NCI-H446 (cell line): Measurements from ENCODE around the gene CR1.
"Not testable (repeated sequence)": the region's sequence is repeated elsewhere in the genome, so short reads cannot be mapped to it uniquely, and the experiment has no call there.

Experiments used
- DNase-seq, 2 experiments: peaks; one replicate each; lab custom pipeline; 2025; lab: John Stamatoyannopoulos, UW

Gene CR1

GRCh38 chr1:207495801-207496792, at the start of gene CR1:
Gene CR1 (plus strand): TSS chr1:207496157. CDS start chr1:207496268, 111 bp downstream.
- DNase-seq, result no peak

- DNase-seq, result no peak
These were observed 42.3 kb upstream of the CR1 start for GRCh38 chr1:207453710-207454045.

DNA sequence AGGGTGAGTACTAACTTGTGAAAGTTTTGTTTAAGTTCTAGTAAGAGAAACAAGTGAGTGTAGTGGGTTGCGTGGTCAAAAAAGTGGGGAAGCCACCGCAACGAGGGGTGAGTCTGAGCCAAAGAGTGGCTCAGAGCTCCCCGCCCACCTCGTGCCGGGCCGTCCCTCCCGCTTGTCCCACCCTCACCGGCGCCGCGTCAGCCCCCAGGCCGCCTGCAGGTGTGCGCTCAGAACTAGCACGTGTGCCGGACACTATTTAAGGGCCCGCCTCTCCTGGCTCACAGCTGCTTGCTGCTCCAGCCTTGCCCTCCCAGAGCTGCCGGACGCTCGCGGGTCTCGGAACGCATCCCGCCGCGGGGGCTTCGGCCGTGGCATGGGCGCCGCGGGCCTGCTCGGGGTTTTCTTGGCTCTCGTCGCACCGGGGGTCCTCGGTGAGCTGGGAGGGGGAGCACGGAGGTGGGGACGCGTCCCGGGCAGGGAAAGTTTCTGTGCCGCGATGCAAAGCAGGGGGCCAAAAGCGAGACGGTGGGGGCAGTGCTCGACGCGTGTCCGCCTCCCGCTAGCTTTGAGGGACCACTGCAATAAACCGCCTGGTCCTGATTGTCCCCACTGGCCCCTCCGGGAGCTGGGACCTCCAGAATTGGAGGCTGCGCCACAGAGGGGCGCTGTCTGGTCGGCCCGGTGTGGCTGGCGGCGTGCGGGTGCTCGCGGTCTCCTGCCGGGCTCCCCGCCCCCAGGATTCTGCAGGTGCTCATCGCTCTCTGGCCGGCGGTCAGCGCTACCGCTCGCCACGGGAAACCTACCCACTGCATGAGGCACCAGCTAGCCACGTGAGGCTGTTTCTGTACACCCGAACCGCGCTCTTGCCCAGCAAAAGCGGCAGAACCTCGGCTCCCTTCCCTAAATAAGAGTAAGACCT, 41.7 kb upstream of the CR1 start, which contains the start of gene CR2:
Gene CR2 (plus strand): TSS at position 283 of the 919 bp plus-strand sequence. CDS start 91 bp downstream, at position 374.
- DNase-seq, result no peak

GRCh38 chr1:207455183-207455754, 40.7 kb upstream of the CR1 start:
- no peak for DNase-seq

GRCh38 chr1:207458414-207458813, 37.5 kb upstream of the CR1 start:
- no peak for DNase-seq

DNA sequence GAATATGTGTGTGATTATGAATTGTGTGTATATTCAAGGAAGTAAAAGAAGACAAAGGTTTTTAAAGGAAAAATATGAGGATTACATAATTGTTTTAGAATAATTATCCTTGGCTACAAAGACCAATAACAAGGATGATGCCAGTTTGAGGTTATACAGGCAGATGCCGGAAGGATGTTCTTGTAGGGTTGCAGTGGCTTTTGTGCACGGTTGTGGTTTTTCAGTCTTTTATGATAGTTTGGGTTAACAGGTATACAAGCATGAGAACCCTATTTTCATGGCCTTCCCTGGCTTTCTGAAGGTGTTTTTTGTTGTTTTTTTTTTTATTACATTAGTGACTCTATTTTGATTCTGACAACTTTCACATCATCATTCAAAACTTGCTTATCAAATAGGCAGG, 36.9 kb upstream of the CR1 start:
- DNase-seq, result no peak

- DNase-seq, result no peak
These were observed 34.3 kb upstream of the CR1 start for GRCh38 chr1:207461649-207462048.

DNA sequence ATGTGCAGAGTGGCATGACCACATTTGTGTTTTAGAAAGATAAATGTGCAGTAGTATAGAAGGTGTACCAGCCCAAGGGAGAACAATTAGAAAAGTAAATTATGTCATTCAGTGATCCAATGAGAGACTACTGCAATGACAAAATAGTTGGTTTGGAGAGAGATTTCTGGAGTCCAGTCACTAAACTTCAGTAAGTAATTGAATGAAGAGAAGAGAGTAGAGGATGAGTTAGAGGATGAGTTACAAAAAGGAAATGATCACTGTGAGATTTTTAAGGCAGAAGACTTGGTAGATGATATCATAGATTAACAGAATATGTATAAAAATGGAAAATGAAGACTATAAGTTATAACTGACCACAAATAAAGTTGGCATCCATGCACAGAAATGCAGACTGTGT, 33.4 kb upstream of the CR1 start:
- no peak for DNase-seq

DNA sequence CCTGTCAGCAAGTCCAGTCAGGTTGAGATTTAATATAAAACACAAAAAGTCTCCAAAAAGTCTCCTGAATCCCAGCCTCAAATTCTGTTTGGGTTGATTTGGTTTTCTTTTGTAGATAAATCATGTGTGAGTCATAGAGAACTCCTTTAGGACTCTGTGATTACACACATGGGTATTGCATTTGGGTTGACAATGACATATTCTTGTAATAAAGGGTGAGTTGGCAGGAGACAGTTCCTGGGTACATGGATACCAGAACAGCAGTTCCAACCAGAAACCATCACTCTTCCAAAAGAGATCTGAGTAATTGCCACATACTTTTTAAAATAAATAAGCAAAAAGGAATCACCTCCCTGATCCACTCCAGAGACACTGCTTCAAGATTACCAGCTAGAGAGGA, 32.9 kb upstream of the CR1 start:
- DNase-seq, result no peak

GRCh38 chr1:207463571-207463970, 32.4 kb upstream of the CR1 start:
- no peak for DNase-seq

DNA sequence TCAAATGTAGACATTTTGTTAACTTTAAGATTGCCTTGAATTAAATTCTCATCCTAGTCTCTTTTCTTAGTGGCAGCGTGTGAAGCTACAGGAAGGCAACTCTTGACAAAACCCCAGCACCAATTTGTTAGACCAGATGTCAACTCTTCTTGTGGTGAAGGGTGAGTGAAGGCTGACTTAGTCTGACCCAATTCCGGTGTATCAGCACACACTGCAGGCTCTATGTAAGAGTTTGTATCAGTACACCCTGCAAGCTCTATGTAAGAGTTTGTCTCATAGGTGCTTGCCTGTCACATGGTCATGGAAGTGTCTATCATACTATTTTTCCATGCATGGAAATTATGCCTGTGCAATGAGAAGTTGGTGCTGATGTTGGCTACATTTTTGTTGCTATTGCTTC, 25.0 kb upstream of the CR1 start:
- no peak for DNase-seq

DNA sequence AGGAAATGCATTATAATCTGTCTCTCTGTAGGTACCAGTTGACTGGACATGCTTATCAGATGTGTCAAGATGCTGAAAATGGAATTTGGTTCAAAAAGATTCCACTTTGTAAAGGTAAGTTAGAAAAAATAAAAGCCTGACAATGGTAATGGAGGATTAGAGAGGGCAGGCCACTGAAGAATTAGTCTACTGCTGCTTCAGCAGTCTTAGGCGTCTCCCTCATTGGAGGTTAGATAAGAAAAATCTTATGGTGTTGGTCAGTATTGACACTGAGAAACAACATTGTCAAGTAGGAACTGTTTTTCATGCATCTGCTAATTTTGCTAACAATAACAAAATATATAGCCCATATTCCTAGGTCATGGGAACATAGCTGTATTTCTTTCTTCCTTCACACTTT, 21.7 kb upstream of the CR1 start:
- no peak for DNase-seq

GRCh38 chr1:207486198-207486597, 9.8 kb upstream of the CR1 start:
- DNase-seq, result no peak

DNA sequence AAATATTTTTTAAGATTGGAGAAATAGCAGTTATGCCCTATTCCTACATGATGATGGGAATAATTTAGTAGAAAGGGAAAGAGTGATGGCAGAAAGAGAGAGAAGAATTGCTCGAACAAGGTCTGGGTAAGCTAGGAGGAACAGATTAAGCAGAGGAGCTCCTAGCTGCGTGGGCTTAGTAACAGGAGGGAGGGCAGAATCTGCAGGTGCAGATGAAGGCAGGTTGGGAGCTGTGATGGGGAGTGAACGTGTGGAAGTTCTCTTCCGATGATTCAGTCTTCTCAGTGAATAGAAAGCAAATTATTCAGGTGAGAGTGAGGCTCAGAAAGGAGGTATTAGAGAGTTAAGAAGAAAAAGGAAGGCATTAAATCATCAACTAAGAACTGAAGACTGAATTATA, 8.3 kb upstream of the CR1 start:
- DNase-seq, result no peak

- DNase-seq, result no peak
These were observed 2.7 kb upstream of the CR1 start for GRCh38 chr1:207493212-207493611.

- DNase-seq, result no peak
These were observed 1.8 kb upstream of the CR1 start for GRCh38 chr1:207494171-207494570.

GRCh38 chr1:207495281-207495680, 676 bp upstream of the CR1 start:
- DNase-seq, result not testable (repeated sequence)

GRCh38 chr1:207497941-207498340, 2.0 kb downstream of the CR1 start:
- DNase-seq, result no peak

GRCh38 chr1:207499573-207499972, 3.6 kb downstream of the CR1 start:
- DNase-seq, result peak; percentile 66 to 70

GRCh38 chr1:207500306-207500705, 4.3 kb downstream of the CR1 start:
- no peak for DNase-seq

DNA sequence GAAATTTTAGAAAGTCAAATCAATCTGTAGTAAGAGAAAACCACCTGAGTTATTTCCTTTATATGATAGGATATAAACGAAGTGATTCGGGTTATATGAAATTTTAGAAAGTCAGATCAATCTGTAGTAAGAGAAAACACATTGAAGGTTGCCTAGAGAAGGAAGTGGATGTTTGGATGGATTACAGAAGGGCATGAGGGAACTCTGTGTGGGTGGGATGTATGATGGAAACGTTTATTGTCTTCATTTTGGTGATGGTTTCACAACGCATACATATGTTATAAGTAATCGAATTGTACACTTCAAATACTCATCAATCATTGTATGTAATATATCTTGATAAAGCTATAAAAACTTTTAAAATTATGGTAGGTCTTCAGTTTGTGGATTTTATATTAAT, 5.1 kb downstream of the CR1 start:
- no peak for DNase-seq

GRCh38 chr1:207502726-207503125, 6.8 kb downstream of the CR1 start:
- DNase-seq, result no peak
